ENCODE data around the gene PIP5KL1. TPM values are rescaled to one million over a fixed set of nuclear protein-coding genes. Genes with fewer than 3 reads are reported as not detected.
A peak's percentile ranks its signal among the peaks of the same experiment; 100 is the strongest.

PIP5KL1 gene
- total and polyA plus RNA-seq, 2 of the 8 experiments (the other 6 are each of a cell fraction or from before 2014, with no cell fraction given): 13.4 to 15.4 TPM

GRCh38 chr9:127971357-127972235 lies 41.0 kb upstream of the PIP5KL1 start:
- Histone ChIP-seq H2BK20ac (ENCODE audit: low read length) (no peak overlapping the region), H4K5ac (ENCODE audit: insufficient read length, low read depth, low read length) (no peak overlapping the region), H3K56ac (replicated peaks; ENCODE audit: insufficient read length, low read depth, low read length) (no peak overlapping the region), H2BK15ac (ENCODE audit: low read length) (peak overlapping the region; percentile 92; the same call in 1 of the 2 replicates), H3K27ac (ENCODE audit: low read depth, low read length) (peak overlapping the region; percentile 52), H2AK5ac (ENCODE audit: low read depth, low read length) (no peak overlapping the region), H3K27me3 (replicated peaks in 1 of 4; ENCODE audit: control insufficient read depth in 3 of 4, extremely low read depth in 1 of 4, insufficient read depth in 3 of 4, low read length in 3 of 4) (no peaks in the 10 kb centered on the region), H3K4me2 (ENCODE audit: insufficient read depth in 1 of 2, low read depth in 2 of 2, low read length in 2 of 2) (peak overlapping the region; percentile 20 to 60), H3K23me2 (ENCODE audit: low read depth, low read length) (no peaks in the 10 kb centered on the region), H3K4ac (replicated peaks; ENCODE audit: insufficient read length, low read depth, low read length) (no peak overlapping the region), H4K8ac (ENCODE audit: extremely low read depth, insufficient read depth, low read length) (peak overlapping the region; percentile 42), H3K79me2 (ENCODE audit: control insufficient read depth in 1 of 2, insufficient read depth in 2 of 2, low read length in 2 of 2) (peaks cover 16 to 99% of the 10 kb centered on the region in 2 experiments; a peak in 3 of 4 replicates), H3K14ac (ENCODE audit: insufficient read length) (no peak overlapping the region), H3K36me3 (ENCODE audit: control insufficient read depth in 2 of 4, insufficient read depth in 4 of 4, low read length in 3 of 4) (no peaks in the 10 kb centered on the region), H3K9ac (replicated peaks in 1 of 4; ENCODE audit: extremely low read depth in 1 of 4, low read depth in 3 of 4, low read length in 3 of 4) (peak overlapping the region in 2 of 4 experiments; percentile 20 to 31; a peak in 3 of 7 replicates), H4K91ac (replicated peaks; ENCODE audit: insufficient read length, low read length) (no peak overlapping the region), H2BK12ac (ENCODE audit: low read depth, low read length) (peak overlapping the region; percentile 99), H2AFZ (ENCODE audit: low read length) (no peak overlapping the region), H3K4me3 (ENCODE audit: extremely low read depth in 1 of 4, insufficient read depth in 2 of 4, low read depth in 3 of 4, low read length in 4 of 4) (no peak overlapping the region), H3K79me1 (ENCODE audit: low read depth, low read length) (peaks cover 52% of the 10 kb centered on the region), H3K4me1 (replicated peaks in 1 of 4; ENCODE audit: control insufficient read depth in 3 of 4, insufficient read depth in 4 of 4, low read length in 3 of 4) (peaks cover 0 to 55% (median 39%) of the 10 kb centered on the region in 4 experiments; a peak in 6 of 7 replicates), H3K18ac (ENCODE audit: extremely low read depth, low read length) (peak overlapping the region; percentile 52), H4K20me1 (replicated peaks in 1 of 2; ENCODE audit: control insufficient read depth in 1 of 2, insufficient read depth in 2 of 2, low read length in 2 of 2) (peaks cover 55 to 62% of the 10 kb centered on the region in 2 experiments), H2BK5ac (ENCODE audit: low read depth, low read length) (peak overlapping the region; percentile 54; the same call in 1 of the 2 replicates), H3K23ac (ENCODE audit: insufficient read length) (no peak overlapping the region), H2BK120ac (replicated peaks; ENCODE audit: low read depth, low read length) (no peak overlapping the region), H3K9me3 (ENCODE audit: insufficient read depth in 2 of 2, low read depth in 1 of 2, low read length in 1 of 2) (no peaks in the 10 kb centered on the region)
- FAIRE-seq (no peak), DNase-seq (ENCODE audit: low read depth in 1 of 2, low spot score in 2 of 2) (no peak)
- POLR2A ChIA-PET (ENCODE audit: partially characterized antibody): interaction anchor here (0.8 to 1.8 kb wide), 3 partner anchors 8 to 10 kb away, joined by 3 to 8 read pairs (median 5); no protein-coding TSS in a partner anchor
- CTCF ChIA-PET (ENCODE audit: partially characterized antibody): interaction anchor here (2.8 to 7.6 kb wide), 3 partner anchors 16 to 64 kb away, joined by 10 to 55 read pairs (median 41); no protein-coding TSS in a partner anchor
- 0 out of 2 replicates have a peak, but pooled peaks have one; percentile 20 for TF ChIP-seq MAX (IDR thresholded peaks at IDR 0.05)
- TF ChIP-seq JUND (IDR thresholded peaks at IDR 0.05; ENCODE audit: low read length): no peak
- TF ChIP-seq BRCA1 (IDR thresholded peaks at IDR 0.05; ENCODE audit: low read depth, low read length): no peak
- TF ChIP-seq EGR1 (IDR thresholded peaks at IDR 0.05; ENCODE audit: borderline replicate concordance, low read depth, low read length): no peak
- no peak for TF ChIP-seq FOSL1 (IDR thresholded peaks at IDR 0.05; ENCODE audit: insufficient read depth, low read depth, low read length)
- no peak for TF ChIP-seq TAF7 (optimal IDR thresholded peaks at IDR 0.05; ENCODE audit: borderline replicate concordance, low read depth, low read length)
- TF ChIP-seq SP2 (IDR thresholded peaks at IDR 0.05; ENCODE audit: low read length): no peak
- TF ChIP-seq RBBP5 (IDR thresholded peaks at IDR 0.05; ENCODE audit: borderline replicate concordance, low read depth, low read length): 0 out of 2 replicates have a peak, but pooled peaks have one; percentile 29
- 0 out of 4 replicates have a peak, but pooled peaks of 1 of the 2 experiments have one; percentile 24 for TF ChIP-seq SIN3A (conservative IDR thresholded peaks at IDR 0.05 in 1 of 2, IDR thresholded peaks at IDR 0.05 in 1 of 2; ENCODE audit: low read depth in 1 of 2, low read length in 2 of 2)
- TF ChIP-seq PHF8 (conservative IDR thresholded peaks at IDR 0.05; ENCODE audit: low read depth, low read length): no peak
- 43% methylated on average over 16 of the region's 20 CpGs; no CpG with 5 or more reads in 1 of the 2 experiments for WGBS, 2 experiments (ENCODE audit: extremely low coverage in 1 of 2, insufficient coverage in 1 of 2, insufficient read length in 1 of 2, insufficient replicate concordance in 2 of 2, low coverage in 1 of 2, low lambda C conversion rate in 2 of 2, missing lambda C conversion rate in 1 of 2)
